ENCODE results near the gene RBM20. TPM values are rescaled to one million over a fixed set of nuclear protein-coding genes. Genes with fewer than 3 reads are reported as not detected.
"Not testable (repeated sequence)": the region's sequence is repeated elsewhere in the genome, so short reads cannot be mapped to it uniquely, and the experiment has no call there.

The RBM20 gene
- total RNA-seq, 3 donors from 2014 or later: 0.48 to 3.1 (median 1.6) TPM

GRCh38 chr10:110724116-110724921 is 80.2 kb downstream of the RBM20 start:
- intact Hi-C loops (cut with DNase I; ENCODE audit: low total_unique reads): no loop called here

GRCh38 chr10:110724937-110725336 is 80.8 kb downstream of the RBM20 start:
- H3K36me3 ChIP-seq: no peaks in the 10 kb centered on the region
- H3K4me1 ChIP-seq: no peaks in the 10 kb centered on the region
- no peak overlapping the region for H3K4me3 ChIP-seq

More at GRCh38 chr10:110724116-110724921, 80.2 kb downstream of the RBM20 start:
- DNase-seq (ENCODE audit: low spot score in 2 of 2): no peak
- Histone ChIP-seq H3K4me3 (no peak overlapping the region), H3K36me3 (no peaks in the 10 kb centered on the region), H3K9me3 (no peaks in the 10 kb centered on the region), H3K27me3 (no peaks in the 10 kb centered on the region), H3K4me1 (no peaks in the 10 kb centered on the region), H3K27ac (no peak overlapping the region)
- no peak for TF ChIP-seq POLR2AphosphoS5 (IDR thresholded peaks at IDR 0.05)
- TF ChIP-seq POLR2A (IDR thresholded peaks at IDR 0.05): no peak
- TF ChIP-seq CTCF (IDR thresholded peaks at IDR 0.05): no peak

GRCh38 chr10:110725801-110726630 is 81.9 kb downstream of the RBM20 start:
- TF ChIP-seq POLR2A (IDR thresholded peaks at IDR 0.05) (no peak), CTCF (IDR thresholded peaks at IDR 0.05) (no peak), POLR2AphosphoS5 (IDR thresholded peaks at IDR 0.05) (no peak)
- H3K4me1 ChIP-seq: no peaks in the 10 kb centered on the region
- no peak overlapping the region for H3K4me3 ChIP-seq
- intact Hi-C loops (cut with DNase I; ENCODE audit: low total_unique reads): no loop called here
- no peaks in the 10 kb centered on the region for H3K9me3 ChIP-seq
- H3K27ac ChIP-seq: no peak overlapping the region
- no peak for DNase-seq (ENCODE audit: low spot score in 2 of 2)
- H3K27me3 ChIP-seq: no peaks in the 10 kb centered on the region
- no peaks in the 10 kb centered on the region for H3K36me3 ChIP-seq

More at GRCh38 chr10:110724937-110725336, 80.8 kb downstream of the RBM20 start:
- DNase-seq (ENCODE audit: low spot score in 2 of 2): no peak
- no peak overlapping the region for H3K27ac ChIP-seq
- intact Hi-C loops (cut with DNase I; ENCODE audit: low total_unique reads): no loop called here
- no peaks in the 10 kb centered on the region for H3K9me3 ChIP-seq
- TF ChIP-seq POLR2A (IDR thresholded peaks at IDR 0.05): no peak
- no peak for TF ChIP-seq CTCF (IDR thresholded peaks at IDR 0.05)
- no peak for TF ChIP-seq POLR2AphosphoS5 (IDR thresholded peaks at IDR 0.05)
- H3K27me3 ChIP-seq: no peaks in the 10 kb centered on the region

- H3K36me3 ChIP-seq; H3K4me1 ChIP-seq; H3K4me3 ChIP-seq; H3K9me3 ChIP-seq; H3K27me3 ChIP-seq; H3K27ac ChIP-seq; DNase-seq (ENCODE audit: low spot score in 2 of 2); intact Hi-C loops (cut with DNase I; ENCODE audit: low total_unique reads): not testable (repeated sequence)
Measured at GRCh38 chr10:110727785-110728184, 83.6 kb downstream of the RBM20 start.

GRCh38 chr10:110730345-110731050 is 86.4 kb downstream of the RBM20 start:
- no peak for DNase-seq (ENCODE audit: low spot score in 2 of 2)
- TF ChIP-seq POLR2A (IDR thresholded peaks at IDR 0.05) (no peak), POLR2AphosphoS5 (IDR thresholded peaks at IDR 0.05) (no peak), CTCF (IDR thresholded peaks at IDR 0.05) (no peak)
- H3K27ac ChIP-seq: peak overlapping the region in 1 of 2 donors; percentile 33
- H3K4me1 ChIP-seq: no peaks in the 10 kb centered on the region
- H3K27me3 ChIP-seq: no peaks in the 10 kb centered on the region
- no peaks in the 10 kb centered on the region for H3K9me3 ChIP-seq
- no peak overlapping the region for H3K4me3 ChIP-seq
- H3K36me3 ChIP-seq: no peaks in the 10 kb centered on the region
- intact Hi-C loops (cut with DNase I; ENCODE audit: low total_unique reads): no loop called here

Measured in breast epithelium (tissue), 4 donors.